HEK293 (cell line): ENCODE data around the gene DYNLT4.

ENCODE experiments used
- ATF2 ChIP-seq: fragments of 450-650 bp; formaldehyde crosslinking; IDR thresholded peaks from 2 replicates; pipeline ENCODE4 v1.5.1; 2016; ENCODE audit warnings: missing biosample characterization, missing genetic modification characterization, low read depth
- CTCF ChIP-seq: fragments of 450-650 bp; formaldehyde crosslinking; IDR thresholded peaks from 2 replicates; pipeline ENCODE4 v1.5.1; 2016; ENCODE audit warnings: missing biosample characterization, missing genetic modification characterization
- GFI1B ChIP-seq: fragments of 450-650 bp; formaldehyde crosslinking; IDR thresholded peaks from 2 replicates; pipeline ENCODE4 v1.5.1; 2016; ENCODE audit warnings: missing biosample characterization, missing genetic modification characterization
- HOXA7 ChIP-seq: sonication (generic); formaldehyde crosslinking; IDR thresholded peaks from 2 replicates; pipeline ENCODE4 v1.8.1; 2022; ENCODE audit warnings: missing genetic modification reagents, borderline replicate concordance
- KLF1 ChIP-seq: fragments of 450-650 bp; formaldehyde crosslinking; IDR thresholded peaks from 2 replicates; pipeline ENCODE4 v1.5.1; 2016; ENCODE audit warnings: missing biosample characterization, missing genetic modification characterization
- REST ChIP-seq: fragments of 450-650 bp; formaldehyde crosslinking; IDR thresholded peaks from 2 replicates; pipeline ENCODE4 v1.5.1; 2016; ENCODE audit warnings: missing biosample characterization, missing genetic modification characterization
- ZBTB20 ChIP-seq: fragments of 450-650 bp; formaldehyde crosslinking; IDR thresholded peaks from 2 replicates; pipeline ENCODE4 v1.5.1; 2016; ENCODE audit warnings: missing biosample characterization, missing genetic modification characterization
- ZBTB7A ChIP-seq: fragments of 450-650 bp; formaldehyde crosslinking; IDR thresholded peaks from 2 replicates; pipeline ENCODE4 v1.5.1; 2016; ENCODE audit warnings: low read depth, missing biosample characterization, missing genetic modification characterization
- ZNF146 ChIP-seq: fragments of 450-650 bp; formaldehyde crosslinking; IDR thresholded peaks from 2 replicates; pipeline ENCODE4 v1.5.1; 2016; ENCODE audit warnings: missing biosample characterization, missing genetic modification characterization
- ZNF169 ChIP-seq: fragments of 450-650 bp; formaldehyde crosslinking; IDR thresholded peaks from 2 replicates; pipeline ENCODE4 v1.5.1; 2016; ENCODE audit warnings: missing biosample characterization, missing genetic modification characterization
- ZNF398 ChIP-seq: fragments of 450-650 bp; formaldehyde crosslinking; IDR thresholded peaks from 2 replicates; pipeline ENCODE4 v1.5.1; 2017; ENCODE audit warnings: missing biosample characterization, missing genetic modification characterization
- ZNF501 ChIP-seq: fragments of 450-650 bp; formaldehyde crosslinking; IDR thresholded peaks from 2 replicates; pipeline ENCODE4 v1.5.1; 2016; ENCODE audit warnings: missing biosample characterization, missing genetic modification characterization
- ZNF530 ChIP-seq: fragments of 450-650 bp; formaldehyde crosslinking; IDR thresholded peaks from 2 replicates; pipeline ENCODE4 v1.5.1; 2016; ENCODE audit warnings: low read depth, missing biosample characterization, missing genetic modification characterization
- ZNF660 ChIP-seq: fragments of 450-650 bp; IDR thresholded peaks from 2 replicates; pipeline ENCODE4 v1.5.1; 2018; ENCODE audit warnings: missing biosample characterization, mild to moderate bottlenecking, missing genetic modification characterization

GRCh38 chr1:44827197-44828002 is 20.2 kb upstream of the DYNLT4 start:
- no peak for TF ChIP-seq CTCF
- TF ChIP-seq ZBTB7A (tag by site-specific recombination), result no peak
- no peak for TF ChIP-seq ZNF146 (tag by site-specific recombination)
- no peak for TF ChIP-seq ZBTB20 (tag by site-specific recombination)
- no peak for TF ChIP-seq ATF2
- TF ChIP-seq ZNF530 (tag by site-specific recombination), result no peak
- TF ChIP-seq KLF1 (tag by site-specific recombination), result no peak
- TF ChIP-seq ZNF398, result no peak
- no peak for TF ChIP-seq REST
- TF ChIP-seq ZNF169, result no peak
- no peak for TF ChIP-seq ZNF660 (tag by site-specific recombination)
- no peak for TF ChIP-seq ZNF501 (tag by site-specific recombination)
- no peak for TF ChIP-seq HOXA7 (CRISPR knock-in tag)
- TF ChIP-seq GFI1B (tag by site-specific recombination), result no peak
